T-cell (primary cell): Measurements from ENCODE around the gene BPIFA1. TPM values are rescaled to one million over a fixed set of nuclear protein-coding genes. Genes with fewer than 3 reads are reported as not detected.

Source experiments
- ATAC-seq, 4 experiments: fragments of 200-7000 bp in 3 of 4; fragments of 150-1000 bp in 1 of 4; cut with Tn5 transposase; replicated peaks in 1 of 4; 1 replicate in 3 of 4; 2 replicates in 1 of 4; pipeline ENCODE4 v1.10.0; 2021; ENCODE audit warnings: moderate library complexity in 3 of 4, mild to moderate bottlenecking in 2 of 4, moderate number of reproducible peaks in 1 of 4
- CTCF ChIA-PET, 2 donors: fragments of 300-600 bp; sonication (Branson Sonifier 250); formaldehyde crosslinking; loops; one replicate each; lab custom pipeline; 2022; ENCODE audit warnings: antibody characterized with exemption in 2 of 2; lab: Charles Lee
- POLR2A ChIA-PET, 2 donors: fragments of 300-600 bp; sonication (Branson Sonifier 250); formaldehyde crosslinking; loops; one replicate each; lab custom pipeline; 2022; ENCODE audit warnings: antibody characterized with exemption in 2 of 2; lab: Charles Lee
- DNase-seq, 35 experiments: peaks; one replicate each; pipeline versions ENCODE4 v3.0.0 to v3.0.0-alpha.2; 2013 to 2023
- H3K27ac ChIP-seq: one replicate; pipeline ENCODE4 v1.5.1; 2013; ENCODE audit warnings: low read length
- H3K27me3 ChIP-seq, 2 experiments: replicated peaks in 1 of 2; 1 replicate in 1 of 2; 2 replicates in 1 of 2; pipeline versions ENCODE4 v1.6.1 to v1.7.0; 2013; ENCODE audit warnings: low read length in 1 of 2, mixed read lengths in 1 of 2; ENCODE audit not compliant: control insufficient read depth in 2 of 2, insufficient read depth in 2 of 2; ENCODE audit errors: extremely low read depth in 1 of 2
- H3K36me3 ChIP-seq, 2 donors: 1 replicate in 1 of 2; 2 replicates in 1 of 2; pipeline versions ENCODE4 v1.6.1 to v1.7.0; 2013; ENCODE audit warnings: low read length in 1 of 2; ENCODE audit not compliant: control insufficient read depth in 2 of 2, insufficient read depth in 1 of 2; ENCODE audit errors: extremely low read depth in 1 of 2
- H3K4me1 ChIP-seq, 2 experiments: 1 replicate in 1 of 2; 2 replicates in 1 of 2; pipeline versions ENCODE4 v1.6.1 to v1.7.0; 2013; ENCODE audit warnings: low read length in 2 of 2, mixed read lengths in 1 of 2; ENCODE audit not compliant: insufficient read depth in 2 of 2, control insufficient read depth in 1 of 2; ENCODE audit errors: extremely low read depth in 1 of 2
- H3K4me3 ChIP-seq, 2 donors: 1 replicate in 1 of 2; 2 replicates in 1 of 2; pipeline versions ENCODE4 v1.5.1 to v1.7.0; 2013; ENCODE audit warnings: mild to moderate bottlenecking in 2 of 2, low read length in 1 of 2, moderate library complexity in 1 of 2; ENCODE audit not compliant: control insufficient read depth in 1 of 2; ENCODE audit errors: extremely low read depth in 1 of 2
- H3K9me3 ChIP-seq: 2 replicates; pipeline ENCODE4 v1.7.0; 2013
- H3K27ac Mint-ChIP-seq, 2 donors: one replicate each; pipeline ENCODE4 v1.8.0; 2020 to 2021; ENCODE audit warnings: mild to moderate bottlenecking in 2 of 2, mixed read lengths in 2 of 2
- H3K27me3 Mint-ChIP-seq, 2 donors: one replicate each; pipeline ENCODE4 v1.8.0; 2021 to 2022; ENCODE audit warnings: mixed read lengths in 2 of 2
- H3K36me3 Mint-ChIP-seq: one replicate; pipeline ENCODE4 v1.8.0; 2021; ENCODE audit warnings: mixed read lengths
- H3K4me1 Mint-ChIP-seq, 3 donors: one replicate each; pipeline ENCODE4 v1.8.0; 2020 to 2022; ENCODE audit warnings: mixed read lengths in 3 of 3, mild to moderate bottlenecking in 1 of 3
- H3K4me3 Mint-ChIP-seq, 3 donors: one replicate each; pipeline ENCODE4 v1.8.0; 2020 to 2022; ENCODE audit warnings: mild to moderate bottlenecking in 3 of 3, mixed read lengths in 3 of 3, moderate library complexity in 3 of 3
- H3K9me3 Mint-ChIP-seq, 3 donors: one replicate each; pipeline ENCODE4 v1.8.0; 2020 to 2022; ENCODE audit warnings: mixed read lengths in 3 of 3
- WGBS: methylation state at CpG from one replicate; pipeline ENCODE4 v1.1.5; 2013; ENCODE audit warnings: missing lambda C conversion rate; ENCODE audit not compliant: insufficient coverage; 5-methylcytosine and 5-hydroxymethylcytosine counted together
- total RNA-seq, 35 experiments: library from RNA in 6 of 35; stranded (reverse) in 6 of 35; fragments of 120-200 nt in 1 of 35; gene quantifications; one replicate each; pipeline versions ENCODE4 v1.2.1 to v1.2.4 and lab custom pipeline; 2013 to 2026

Gene BPIFA1
- total RNA-seq, 5 donors from 2014 or later (not counting 1 experiment from before 2014, with no cell fraction given), result not detected

DNA sequence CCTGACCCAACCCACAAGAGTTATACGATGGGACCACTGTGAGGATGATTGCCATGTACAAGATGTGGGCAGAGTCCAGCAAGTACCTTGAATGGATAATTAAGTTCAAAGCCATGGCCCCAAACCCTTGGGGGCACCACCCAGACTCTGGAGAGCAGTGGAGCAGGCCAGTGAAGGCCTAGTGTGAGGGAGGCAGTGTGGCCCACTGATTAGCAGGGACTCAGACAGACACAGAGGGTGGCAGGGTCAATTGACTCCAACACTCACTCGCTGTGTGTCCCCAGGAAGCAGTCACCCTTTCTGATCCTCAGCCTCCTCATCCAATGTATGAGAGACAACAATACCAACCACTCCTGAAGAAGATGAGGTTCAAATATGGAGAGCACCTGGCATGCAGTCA, 1.7 kb upstream of the BPIFA1 start:
- CTCF ChIA-PET, result no interaction called here
- Histone ChIP-seq H3K4me3 (no peak overlapping the region), H3K36me3 (no peaks in the 10 kb centered on the region), H3K9me3 (no peaks in the 10 kb centered on the region), H3K4me1 (no peaks in the 10 kb centered on the region), H3K27me3 (peaks cover 2 to 37% of the 10 kb centered on the region in 2 experiments), H3K27ac (no peak overlapping the region)
- no peaks in the 10 kb centered on the region for H3K36me3 Mint-ChIP-seq
- H3K27ac Mint-ChIP-seq, result no peak overlapping the region
- no peak overlapping the region for H3K4me3 Mint-ChIP-seq
- DNase-seq (no peak), ATAC-seq (no peak)
- POLR2A ChIA-PET, result no interaction called here
- peaks cover 4 to 21% of the 10 kb centered on the region in 2 donors for H3K27me3 Mint-ChIP-seq
- H3K9me3 Mint-ChIP-seq, result no peaks in the 10 kb centered on the region
- no CpG with 5 or more reads among the region's 2 CpGs for WGBS
- H3K4me1 Mint-ChIP-seq, result peaks cover 5 to 13% (median 10%) of the 10 kb centered on the region in 3 donors

DNA sequence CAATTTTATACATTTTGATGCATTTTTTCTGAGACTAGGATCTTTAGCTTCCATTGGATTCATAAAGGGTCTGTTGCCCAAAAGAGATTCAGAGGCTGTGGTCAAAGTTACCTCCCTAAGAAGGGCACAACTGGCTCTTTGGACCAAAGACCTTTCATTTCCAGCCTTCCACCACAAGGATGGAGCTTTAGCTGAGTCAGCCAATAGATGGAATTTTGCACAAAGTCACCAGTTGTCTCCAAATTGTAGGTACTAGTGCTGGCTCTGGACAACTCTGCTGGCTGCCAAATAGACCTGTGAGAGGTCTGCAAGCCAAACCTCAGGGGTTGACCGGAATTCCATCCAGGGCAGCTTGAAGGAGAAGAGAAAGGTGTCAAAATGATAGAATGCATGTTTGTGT, 555 bp downstream of the BPIFA1 start:
- peaks cover 5 to 13% (median 10%) of the 10 kb centered on the region in 3 donors for H3K4me1 Mint-ChIP-seq
- Histone ChIP-seq H3K27ac (no peak overlapping the region), H3K4me1 (no peaks in the 10 kb centered on the region), H3K36me3 (no peaks in the 10 kb centered on the region), H3K4me3 (no peak overlapping the region), H3K27me3 (peaks cover 2 to 32% of the 10 kb centered on the region in 2 experiments), H3K9me3 (no peaks in the 10 kb centered on the region)
- no peak overlapping the region for H3K27ac Mint-ChIP-seq
- ChIA-PET CTCF (interaction anchor here in 1 of 2 donors (0.7 kb wide), 1 partner anchor 1452 kb away, joined by 3 read pairs; no protein-coding TSS in a partner anchor), POLR2A (no interaction called here)
- no CpG with 5 or more reads among the region's 1 CpG for WGBS
- no peaks in the 10 kb centered on the region for H3K9me3 Mint-ChIP-seq
- H3K4me3 Mint-ChIP-seq, result no peak overlapping the region
- H3K36me3 Mint-ChIP-seq, result no peaks in the 10 kb centered on the region
- peaks cover 14 to 30% of the 10 kb centered on the region in 2 donors for H3K27me3 Mint-ChIP-seq
- DNase-seq (no peak), ATAC-seq (no peak)

DNA sequence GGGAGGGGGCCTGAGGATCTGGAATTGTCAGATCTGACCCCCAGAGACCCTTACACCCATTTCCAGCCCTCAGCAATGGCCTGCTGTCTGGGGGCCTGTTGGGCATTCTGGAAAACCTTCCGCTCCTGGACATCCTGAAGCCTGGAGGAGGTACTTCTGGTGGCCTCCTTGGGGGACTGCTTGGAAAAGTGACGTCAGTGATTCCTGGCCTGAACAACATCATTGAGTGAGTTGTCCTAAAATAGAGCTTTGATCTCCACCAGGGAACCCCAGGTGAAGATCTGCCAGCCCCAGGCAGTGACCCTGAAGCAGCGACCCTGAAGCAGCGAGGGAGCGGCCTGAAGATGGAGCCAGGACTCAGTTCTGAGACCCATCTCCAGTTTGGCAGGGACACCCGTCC, 2.2 kb downstream of the BPIFA1 start:
- no peaks in the 10 kb centered on the region for H3K36me3 ChIP-seq
- no peak overlapping the region for H3K4me3 ChIP-seq
- ATAC-seq (no peak), DNase-seq (no peak)
- no peaks in the 10 kb centered on the region for H3K9me3 ChIP-seq
- H3K27me3 Mint-ChIP-seq, result peaks cover 22 to 28% of the 10 kb centered on the region in 2 donors
- H3K27me3 ChIP-seq, result peaks cover 2 to 25% of the 10 kb centered on the region in 2 experiments
- ChIA-PET POLR2A (no interaction called here), CTCF (no interaction called here)
- H3K9me3 Mint-ChIP-seq, result no peaks in the 10 kb centered on the region
- H3K27ac ChIP-seq, result no peak overlapping the region
- H3K4me3 Mint-ChIP-seq, result no peak overlapping the region
- peaks cover 0 to 3% (median 2%) of the 10 kb centered on the region in 3 donors for H3K4me1 Mint-ChIP-seq
- H3K36me3 Mint-ChIP-seq, result no peaks in the 10 kb centered on the region
- H3K4me1 ChIP-seq, result no peaks in the 10 kb centered on the region
- WGBS, result 79% methylated on average over 6 of the region's 6 CpGs
- no peak overlapping the region for H3K27ac Mint-ChIP-seq

DNA sequence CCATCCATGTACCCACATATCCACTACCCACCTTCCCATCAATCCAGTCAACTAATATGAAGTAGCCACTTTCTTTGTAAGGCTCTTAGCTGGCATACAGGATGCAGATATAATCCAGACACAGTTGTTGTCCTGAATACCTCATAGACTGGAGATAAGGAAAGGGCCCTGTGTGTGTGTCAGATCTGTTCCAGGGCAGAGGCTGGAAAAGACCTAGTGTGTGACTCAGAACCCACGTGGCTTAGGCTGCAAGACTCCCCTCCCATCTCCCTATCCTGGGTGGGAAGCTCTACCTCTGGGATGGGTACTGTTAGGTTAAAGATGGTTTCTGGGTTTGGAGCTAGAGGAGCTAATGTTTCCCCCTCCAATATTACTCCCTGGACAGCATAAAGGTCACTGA, 3.6 kb downstream of the BPIFA1 start:
- peaks cover 2 to 23% of the 10 kb centered on the region in 2 experiments for H3K27me3 ChIP-seq
- no peak for ATAC-seq
- Mint-ChIP-seq H3K36me3 (no peaks in the 10 kb centered on the region), H3K4me3 (no peak overlapping the region), H3K27ac (no peak overlapping the region), H3K4me1 (no peaks in the 10 kb centered on the region), H3K9me3 (no peaks in the 10 kb centered on the region), H3K27me3 (peaks cover 22 to 26% of the 10 kb centered on the region in 2 donors)
- CTCF ChIA-PET, result no interaction called here
- H3K4me1 ChIP-seq, result no peaks in the 10 kb centered on the region
- H3K9me3 ChIP-seq, result no peaks in the 10 kb centered on the region
- DNase-seq, result no peak
- POLR2A ChIA-PET, result no interaction called here
- H3K4me3 ChIP-seq, result no peak overlapping the region
- no peaks in the 10 kb centered on the region for H3K36me3 ChIP-seq
- no CpG with 5 or more reads among the region's 1 CpG for WGBS
- H3K27ac ChIP-seq, result no peak overlapping the region

DNA sequence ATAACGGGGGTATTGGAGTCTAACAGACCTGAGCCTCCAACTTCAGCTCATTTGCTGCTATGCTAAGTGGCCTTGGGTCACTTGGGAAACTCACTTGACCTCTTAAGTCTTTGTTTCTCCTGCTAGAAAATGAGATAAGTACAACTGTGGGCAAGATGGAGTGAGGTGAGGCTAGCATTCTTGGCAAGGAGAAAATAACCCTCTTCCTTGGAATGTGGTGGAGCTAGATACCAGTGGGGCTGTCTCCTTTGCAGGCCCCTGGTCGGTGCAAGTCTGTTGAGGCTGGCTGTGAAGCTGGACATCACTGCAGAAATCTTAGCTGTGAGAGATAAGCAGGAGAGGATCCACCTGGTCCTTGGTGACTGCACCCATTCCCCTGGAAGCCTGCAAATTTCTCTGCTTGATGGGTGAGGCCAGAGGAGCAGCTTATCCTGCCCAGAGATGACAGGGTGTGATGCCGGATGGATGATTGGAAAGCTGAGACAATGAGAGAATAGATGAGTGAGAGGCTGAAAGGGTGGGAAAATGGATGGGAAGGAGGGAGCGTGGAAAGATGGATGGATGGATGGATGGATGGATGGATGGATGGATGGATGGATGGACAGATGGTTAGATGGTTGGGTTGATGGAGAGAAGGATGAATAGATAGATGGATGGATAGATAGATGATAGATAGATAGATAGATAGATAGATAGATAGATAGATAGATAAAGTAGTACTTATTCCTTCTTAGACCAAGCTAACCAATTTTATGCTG, 4.4 kb downstream of the BPIFA1 start:
- H3K36me3 ChIP-seq, result no peaks in the 10 kb centered on the region
- Mint-ChIP-seq H3K27me3 (peaks cover 22 to 26% of the 10 kb centered on the region in 2 donors), H3K9me3 (no peaks in the 10 kb centered on the region), H3K4me3 (no peak overlapping the region), H3K27ac (no peak overlapping the region), H3K36me3 (no peaks in the 10 kb centered on the region), H3K4me1 (no peaks in the 10 kb centered on the region)
- no peaks in the 10 kb centered on the region for H3K9me3 ChIP-seq
- WGBS, result 53% methylated on average over 4 of the region's 4 CpGs
- ATAC-seq (no peak), DNase-seq (no peak)
- ChIA-PET CTCF (no interaction called here), POLR2A (no interaction called here)
- H3K27me3 ChIP-seq, result peaks cover 2 to 18% of the 10 kb centered on the region in 2 experiments
- H3K27ac ChIP-seq, result no peak overlapping the region
- no peaks in the 10 kb centered on the region for H3K4me1 ChIP-seq
- H3K4me3 ChIP-seq, result no peak overlapping the region

DNA sequence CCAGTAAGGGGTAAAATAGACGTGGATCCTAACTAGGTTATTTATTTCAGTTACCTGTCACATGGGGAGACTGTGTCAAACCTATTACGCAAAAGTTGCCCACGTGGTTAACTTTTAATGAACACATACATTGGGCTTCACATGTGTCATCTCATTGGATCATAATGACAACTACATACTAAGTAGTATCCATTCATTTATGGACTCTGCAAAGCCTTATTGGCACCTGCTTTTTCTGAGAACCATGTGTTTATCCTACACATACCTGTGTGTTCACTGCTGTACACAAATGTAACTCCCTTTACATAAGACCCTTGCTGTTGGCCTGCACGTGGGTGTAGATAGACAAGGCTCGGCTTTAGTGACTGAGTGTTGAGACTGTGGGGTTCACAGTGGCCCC, 5.1 kb downstream of the BPIFA1 start:
- Histone ChIP-seq H3K27ac (no peak overlapping the region), H3K4me3 (no peak overlapping the region), H3K27me3 (peaks cover 1 to 12% of the 10 kb centered on the region in 2 experiments), H3K36me3 (no peaks in the 10 kb centered on the region), H3K4me1 (no peaks in the 10 kb centered on the region), H3K9me3 (no peaks in the 10 kb centered on the region)
- Mint-ChIP-seq H3K4me1 (no peaks in the 10 kb centered on the region), H3K9me3 (no peaks in the 10 kb centered on the region), H3K36me3 (no peaks in the 10 kb centered on the region), H3K27ac (no peak overlapping the region), H3K4me3 (no peak overlapping the region), H3K27me3 (peaks cover 20 to 22% of the 10 kb centered on the region in 2 donors)
- DNase-seq, result no peak
- ChIA-PET POLR2A (no interaction called here), CTCF (no interaction called here)
- ATAC-seq, result no peak
- no CpG with 5 or more reads among the region's 5 CpGs for WGBS
